ENCODE data around the gene SYPL1. TPM values are rescaled to one million over a fixed set of nuclear protein-coding genes. Genes with fewer than 3 reads are reported as not detected.
"Not testable (repeated sequence)": the region's sequence is repeated elsewhere in the genome, so short reads cannot be mapped to it uniquely, and the experiment has no call there.

The SYPL1 gene
- total and polyA plus RNA-seq, 12 donors = 25.0 to 107 (median 80.7) TPM

- Histone ChIP-seq H3K9me3 (replicated peaks in 1 of 3) (no peaks in the 10 kb centered on the region), H3K4me1 (replicated peaks in 1 of 2) (no peaks in the 10 kb centered on the region), H3K4me3 (no peak overlapping the region), H3K27ac (no peak overlapping the region), H3K27me3 (no peaks in the 10 kb centered on the region), H3K36me3 (replicated peaks in 1 of 2) (no peaks in the 10 kb centered on the region)
- intact Hi-C loops (cut with DNase I) = no loop called here
- WGBS, 4 donors = 88 to 90% (median 88%) methylated on average over 7 of the region's 7 CpGs
- TF ChIP-seq CTCF (IDR thresholded peaks at IDR 0.05) = no peak
- TF ChIP-seq POLR2A (IDR thresholded peaks at IDR 0.05) = no peak
- DNase-seq = no peak
Observed at GRCh38 chr7:106140406-106141173, 28.5 kb upstream of the SYPL1 start.

- H3K9me3 ChIP-seq (replicated peaks in 1 of 3) = no peaks in the 10 kb centered on the region
- DNase-seq = no peak
- no peak overlapping the region for H3K27ac ChIP-seq
- no peaks in the 10 kb centered on the region for H3K36me3 ChIP-seq (replicated peaks in 1 of 2)
- no peaks in the 10 kb centered on the region for H3K27me3 ChIP-seq
- no peak overlapping the region for H3K4me3 ChIP-seq
- no peaks in the 10 kb centered on the region for H3K4me1 ChIP-seq (replicated peaks in 1 of 2)
- intact Hi-C loops (cut with DNase I) = no loop called here
- WGBS, 4 donors = 80 to 84% (median 83%) methylated on average over 8 of the region's 8 CpGs
- no peak for TF ChIP-seq CTCF (IDR thresholded peaks at IDR 0.05)
- TF ChIP-seq POLR2A (IDR thresholded peaks at IDR 0.05) = no peak
Observed at GRCh38 chr7:106139265-106140251, 27.4 kb upstream of the SYPL1 start.

GRCh38 chr7:106138776-106139175, 26.7 kb upstream of the SYPL1 start:
- Histone ChIP-seq H3K4me1 (replicated peaks in 1 of 2) (no peaks in the 10 kb centered on the region), H3K4me3 (no peak overlapping the region), H3K36me3 (replicated peaks in 1 of 2) (no peaks in the 10 kb centered on the region), H3K27ac (no peak overlapping the region), H3K9me3 (replicated peaks in 1 of 3) (no peaks in the 10 kb centered on the region), H3K27me3 (no peaks in the 10 kb centered on the region)
- TF ChIP-seq CTCF (IDR thresholded peaks at IDR 0.05) = no peak
- no peak for DNase-seq
- 80 to 94% (median 88%) methylated on average over 6 of the region's 6 CpGs for WGBS, 4 donors
- intact Hi-C loops (cut with DNase I) = no loop called here

- DNase-seq; H3K4me3 ChIP-seq; H3K27ac ChIP-seq; H3K9me3 ChIP-seq (replicated peaks in 1 of 3); H3K4me1 ChIP-seq (replicated peaks in 1 of 2); H3K27me3 ChIP-seq; intact Hi-C loops (cut with DNase I); H3K36me3 ChIP-seq (replicated peaks in 1 of 2): not testable (repeated sequence)
Observed at GRCh38 chr7:106138181-106138580, 26.1 kb upstream of the SYPL1 start.
